Activated T-helper 1 cell treated with anti-CD3 and anti-CD28 coated beads, Interleukin-2, amount 50 U/mL, for 16 hours (primary cell): ENCODE data around the gene IDI2.
A peak's percentile ranks its signal among the peaks of the same experiment; 100 is the strongest.
"Not testable (repeated sequence)": the region's sequence is repeated elsewhere in the genome, so short reads cannot be mapped to it uniquely, and the experiment has no call there.

ENCODE experiments used
- DNase-seq, 2 donors: peaks; one replicate each; pipeline ENCODE4 v3.0.0-alpha.2; 2020; ENCODE audit warnings: low read depth in 1 of 2, low spot score in 1 of 2

The IDI2 gene

DNA sequence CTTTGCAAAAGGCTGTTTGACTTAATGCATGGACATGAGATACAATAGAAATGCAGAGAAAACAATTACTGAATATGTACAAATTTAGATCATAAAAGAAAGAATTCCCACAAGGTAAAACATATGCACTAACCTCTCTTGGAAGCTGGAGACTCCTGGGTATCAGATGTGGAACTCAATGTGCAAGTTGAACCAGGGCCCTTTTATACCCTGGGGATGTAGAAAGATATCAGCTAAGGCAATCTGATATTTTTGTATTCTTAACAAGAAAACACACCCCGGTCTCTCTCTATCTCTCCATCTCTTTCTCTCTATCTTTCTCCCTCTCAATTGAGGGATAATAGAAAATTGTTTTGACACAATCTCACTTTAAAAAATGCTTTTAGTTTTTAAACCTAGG is at the start of gene IDI2:
Gene IDI2 (minus strand): TSS at position 177 of the 400 bp plus-strand sequence. CDS start 1,136 bp downstream, outside the sequence.
- DNase-seq = no peak

DNA sequence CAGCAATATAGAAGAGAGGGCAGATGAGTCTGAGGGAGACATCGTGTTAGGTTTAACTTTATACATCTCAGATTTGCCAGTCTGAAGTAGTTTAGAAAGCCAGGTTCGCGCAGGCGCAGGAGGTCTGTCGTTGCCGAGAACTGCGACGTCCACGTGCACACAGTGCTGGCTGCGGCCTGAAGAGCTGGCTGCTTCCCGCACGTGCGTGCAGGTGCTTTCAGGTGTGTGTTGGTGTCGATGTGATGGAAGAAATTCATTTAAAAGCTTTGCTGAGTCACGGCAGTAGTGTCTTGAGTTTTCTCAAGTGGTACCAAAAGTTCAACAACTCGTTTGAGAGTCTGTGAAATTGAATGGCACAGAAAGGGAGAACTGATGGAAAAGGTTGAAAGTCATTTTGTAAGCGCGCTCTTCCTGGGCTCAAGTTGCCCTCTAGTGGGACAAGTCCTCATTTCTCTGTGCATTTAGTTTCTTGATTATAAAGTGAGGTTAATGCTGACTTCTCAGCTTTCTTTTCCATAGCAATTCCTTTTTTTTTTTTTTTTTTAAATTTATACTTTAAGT is 49.2 kb upstream of the IDI2 start:
- no peak for DNase-seq

DNA sequence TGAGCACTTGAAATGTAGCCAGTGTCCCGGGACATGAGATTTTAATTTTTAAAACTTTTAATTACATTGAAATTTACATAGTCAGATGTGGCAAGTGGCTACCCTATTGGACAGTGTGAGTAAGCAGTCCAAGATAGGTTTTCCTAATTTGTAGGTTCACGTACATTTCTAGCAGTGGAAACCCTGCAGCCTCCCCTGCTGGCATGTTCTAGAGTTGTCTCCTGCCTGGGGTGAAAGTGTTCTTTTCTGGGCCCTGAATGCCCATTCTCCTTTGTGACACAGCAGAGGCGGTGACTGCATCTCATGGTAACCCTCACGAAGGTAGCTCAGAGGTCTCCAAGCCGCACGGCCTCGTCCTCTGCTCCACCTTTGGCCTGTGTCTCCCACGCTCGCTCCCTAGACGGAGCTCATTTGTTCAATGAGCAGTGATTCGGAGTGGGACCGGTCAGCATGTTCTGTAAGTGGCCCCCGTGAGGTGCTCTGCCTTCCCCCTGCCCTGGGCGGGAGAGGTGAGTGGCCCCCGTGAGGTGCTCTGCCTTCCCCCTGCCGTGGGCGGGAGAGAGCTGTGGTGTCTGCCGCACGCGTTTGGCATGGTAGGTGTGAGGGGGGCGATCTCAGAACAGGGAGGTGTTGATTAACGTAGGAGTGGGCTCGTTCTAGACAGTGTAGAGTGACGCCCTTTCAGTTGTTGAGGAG is 48.5 kb upstream of the IDI2 start:
- DNase-seq = no peak

DNA sequence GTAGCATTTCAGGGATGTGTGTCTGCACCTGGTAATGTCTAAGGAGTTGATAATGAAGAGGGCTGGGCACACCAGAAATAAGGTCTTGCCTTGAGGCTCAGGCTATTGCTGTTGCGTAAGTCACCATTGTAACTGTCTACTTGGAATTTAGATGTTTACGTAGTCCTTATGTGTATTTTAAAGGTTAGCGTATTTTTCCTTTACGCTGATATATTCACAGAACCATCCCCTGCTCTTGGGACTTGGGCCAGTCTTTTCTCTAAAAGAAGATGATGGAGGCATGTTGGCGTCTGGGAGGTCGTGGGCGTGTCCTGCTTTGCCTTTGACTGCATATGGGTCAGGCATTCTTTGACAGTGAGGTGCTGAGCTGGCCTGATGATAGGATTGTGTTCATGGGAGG is 45.3 kb upstream of the IDI2 start:
- no peak for DNase-seq

DNA sequence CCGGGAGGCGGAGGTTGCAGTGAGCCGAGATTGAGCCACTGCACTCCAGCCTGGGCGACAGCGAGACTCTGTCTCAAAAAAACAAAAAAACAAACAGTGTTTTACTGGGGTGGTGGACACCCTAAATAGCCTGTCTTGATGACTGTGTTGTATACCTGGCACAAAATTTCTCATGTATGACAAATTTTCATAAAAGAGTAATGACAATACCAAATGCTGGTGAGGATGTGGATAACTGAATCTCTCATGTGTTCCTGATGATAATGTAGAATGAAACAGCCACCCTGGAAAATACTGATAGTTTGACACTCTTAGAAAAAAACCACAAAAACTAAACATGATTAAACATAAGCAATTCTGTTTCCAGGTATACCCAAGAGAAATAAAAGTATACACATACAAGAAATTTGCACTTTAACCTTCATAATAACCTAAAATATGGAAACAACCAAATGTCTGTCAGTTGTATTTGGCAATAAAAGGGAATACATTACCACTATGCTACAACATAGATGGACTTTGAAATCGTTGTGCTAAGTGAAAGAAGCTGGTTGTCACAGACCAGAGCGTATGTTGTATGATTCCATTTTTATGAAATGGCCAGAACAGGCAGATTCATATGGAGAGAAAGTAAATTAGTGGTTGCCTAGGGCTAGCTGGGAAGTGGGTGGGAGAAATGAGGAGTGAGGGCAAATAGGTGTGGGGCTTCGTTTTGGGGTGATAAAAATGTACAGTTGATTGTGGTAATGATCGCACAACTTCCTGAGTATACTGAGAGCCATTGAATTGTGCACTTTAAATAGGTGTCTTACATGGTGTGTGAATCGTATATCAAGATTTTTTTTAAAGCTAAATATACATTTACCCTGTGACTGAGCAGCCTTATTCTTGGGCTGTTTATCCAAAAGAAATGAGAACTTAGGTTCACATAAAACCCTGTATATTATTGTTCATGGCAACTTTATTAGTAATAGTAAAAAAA is 43.0 kb upstream of the IDI2 start:
- no peak for DNase-seq

DNA sequence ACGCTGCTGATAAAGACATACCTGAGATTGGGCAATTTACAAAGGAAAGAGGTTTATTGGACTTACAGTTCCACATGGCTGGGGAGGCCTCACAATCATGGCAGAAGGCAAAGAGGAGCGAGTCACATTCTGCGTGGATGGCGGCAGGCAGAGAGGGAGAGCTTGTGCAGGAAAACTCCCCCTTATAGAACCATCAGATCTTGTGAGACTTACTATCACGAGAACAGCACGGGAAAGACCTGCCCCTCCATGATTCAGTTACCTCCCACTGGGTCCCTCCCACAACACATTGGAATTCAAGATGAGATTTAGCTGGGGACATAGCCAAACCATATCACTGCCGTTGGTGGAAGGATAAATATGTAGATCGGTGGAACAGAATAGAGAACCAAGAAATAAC is 41.1 kb upstream of the IDI2 start:
- not testable (repeated sequence) for DNase-seq

DNA sequence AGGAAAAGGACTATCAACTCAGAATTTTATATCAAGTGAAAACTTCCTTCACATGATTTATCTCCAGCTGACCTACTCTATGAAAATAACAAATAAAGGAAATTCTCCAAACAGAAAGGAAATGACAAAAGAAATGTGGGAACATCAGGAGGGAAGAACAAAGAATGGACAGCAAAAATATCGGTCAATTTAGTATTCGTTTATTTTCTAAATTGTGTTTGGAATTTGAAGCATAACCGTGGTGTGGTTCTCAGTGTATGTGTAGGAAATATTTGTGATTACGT is 39.2 kb upstream of the IDI2 start:
- no peak for DNase-seq

DNA sequence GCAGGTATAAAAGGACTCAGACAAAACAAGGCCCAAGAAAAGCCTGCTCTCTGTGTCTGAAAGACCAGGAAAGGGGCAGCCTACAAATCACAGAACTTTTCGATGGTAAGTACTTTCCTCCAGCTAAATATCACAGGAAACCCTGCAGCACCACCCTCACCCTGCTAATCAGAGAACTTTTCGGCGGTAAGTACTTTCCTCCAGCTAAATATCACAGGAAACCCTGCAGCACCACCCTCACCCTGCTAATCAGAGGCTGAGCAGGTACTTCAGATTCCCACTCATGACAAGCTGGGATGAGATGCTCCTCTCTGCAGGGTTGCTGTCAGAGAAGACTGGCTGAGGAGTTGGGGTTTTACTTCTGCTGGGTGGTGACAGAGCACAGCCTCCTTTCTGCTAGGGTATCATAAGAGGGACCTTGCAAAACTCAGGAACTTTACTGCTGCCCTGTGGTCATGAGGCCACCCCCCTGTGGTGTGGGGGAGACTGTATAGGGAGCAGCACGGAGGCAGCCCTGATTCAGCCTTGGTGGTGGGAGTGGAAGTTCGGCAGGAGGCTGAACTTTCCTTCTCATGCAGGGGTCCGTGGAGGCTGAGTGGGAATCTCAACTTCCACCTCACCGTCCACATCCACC is 37.7 kb upstream of the IDI2 start:
- no peak for DNase-seq

DNA sequence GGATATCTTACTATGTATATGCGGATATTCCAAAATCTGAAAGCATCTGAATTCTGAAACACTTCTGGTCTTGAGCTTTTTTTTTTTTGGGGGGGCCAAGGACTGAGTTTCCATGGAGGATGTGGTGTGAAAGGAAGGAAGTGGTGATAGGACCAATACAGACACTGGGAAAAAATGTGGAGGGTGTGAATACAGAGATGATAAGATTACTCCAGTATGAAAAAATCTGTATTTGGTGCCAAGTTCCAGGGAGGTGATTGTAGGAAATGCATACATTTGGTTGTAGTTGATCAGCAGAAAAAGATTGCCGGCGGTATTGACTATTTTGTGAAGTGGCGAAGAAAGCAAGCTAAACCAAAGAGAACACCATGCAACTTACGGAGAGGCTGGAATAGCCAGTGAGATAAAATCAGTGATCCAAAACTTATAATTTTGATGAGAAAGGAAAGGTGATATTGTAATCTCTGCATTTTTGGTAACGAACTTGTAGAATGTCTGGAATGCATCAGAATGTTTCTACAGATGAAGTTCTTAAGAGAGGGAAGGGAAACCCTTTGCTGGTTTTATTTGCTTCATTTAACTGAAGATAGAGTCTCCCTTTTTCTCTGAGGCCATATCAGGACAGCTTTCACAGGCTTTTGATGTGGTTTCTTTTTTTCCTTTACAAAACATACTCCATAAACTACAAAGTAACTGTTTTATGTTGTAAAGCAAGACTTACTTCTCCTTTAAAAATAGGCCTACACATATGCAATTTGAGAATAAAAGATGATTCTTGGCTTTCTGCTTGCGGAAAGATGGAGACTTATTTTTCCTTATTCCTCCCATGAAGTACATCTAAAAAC is 36.5 kb upstream of the IDI2 start:
- no peak for DNase-seq

DNA sequence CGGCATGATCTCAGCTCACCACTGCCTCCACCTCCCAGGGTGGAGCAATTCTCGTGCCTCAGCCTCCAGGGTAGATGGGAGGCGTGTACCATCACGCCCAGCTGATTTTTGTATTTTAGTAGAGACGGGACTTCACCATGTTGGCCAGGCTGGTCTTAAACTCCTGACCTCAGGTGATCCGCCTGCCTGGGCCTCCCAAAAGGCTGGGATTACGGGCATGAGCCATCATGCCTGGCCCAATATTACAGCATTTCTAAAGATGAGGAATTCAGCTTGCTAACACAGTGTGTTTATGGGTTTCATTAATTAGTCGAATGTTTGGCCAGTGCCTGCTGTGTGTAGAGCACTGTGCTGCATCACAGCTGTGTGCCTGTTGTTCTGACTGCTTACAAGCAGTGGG is 34.2 kb upstream of the IDI2 start:
- DNase-seq = no peak

DNA sequence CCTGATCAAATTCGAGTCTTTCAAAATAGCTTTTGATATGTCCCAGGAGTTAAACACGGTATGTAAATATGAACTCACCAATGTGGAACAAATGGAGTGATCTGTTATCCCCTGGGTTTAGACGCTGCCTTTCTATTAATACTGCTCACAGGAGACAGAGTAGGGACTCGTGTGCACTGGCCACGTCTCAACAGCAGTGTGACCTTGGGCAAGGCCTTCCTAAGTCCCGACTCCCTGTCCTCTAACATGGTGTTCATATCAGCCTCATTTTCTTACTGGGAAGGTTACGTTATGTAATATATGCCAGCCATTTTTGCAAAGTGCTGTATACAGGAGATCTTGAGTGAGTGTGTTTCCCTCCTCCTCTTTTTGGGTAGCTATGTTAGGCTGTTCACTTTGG is 32.4 kb upstream of the IDI2 start:
- no peak for DNase-seq

DNA sequence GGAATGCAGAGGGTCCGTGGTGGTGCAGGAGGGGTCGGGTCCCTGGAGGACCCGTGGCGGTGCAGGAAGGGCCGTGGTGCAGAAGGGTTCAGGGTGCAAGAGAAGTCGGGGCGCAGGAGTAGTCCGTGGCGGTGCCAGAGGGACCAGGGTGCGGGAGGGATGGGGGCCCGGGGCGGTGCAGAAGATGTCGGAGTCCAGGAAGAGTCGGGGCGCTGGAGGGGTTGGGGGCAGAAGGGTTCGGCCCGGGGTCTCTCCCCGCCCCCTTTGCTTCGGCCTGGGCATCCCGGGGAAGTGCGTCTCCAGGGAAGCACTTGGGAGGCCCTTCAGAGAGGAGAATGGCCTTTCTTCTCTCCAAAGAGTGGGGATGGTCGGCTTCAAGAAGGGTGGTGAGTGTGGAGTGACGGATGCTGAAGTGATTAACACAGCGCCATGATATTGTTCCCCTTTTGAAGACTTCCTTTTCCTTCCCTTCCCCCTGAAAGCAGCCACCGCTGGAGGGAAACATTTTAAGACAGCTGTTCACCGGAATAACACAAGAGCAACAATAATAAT is 31.5 kb upstream of the IDI2 start:
- no peak for DNase-seq

DNA sequence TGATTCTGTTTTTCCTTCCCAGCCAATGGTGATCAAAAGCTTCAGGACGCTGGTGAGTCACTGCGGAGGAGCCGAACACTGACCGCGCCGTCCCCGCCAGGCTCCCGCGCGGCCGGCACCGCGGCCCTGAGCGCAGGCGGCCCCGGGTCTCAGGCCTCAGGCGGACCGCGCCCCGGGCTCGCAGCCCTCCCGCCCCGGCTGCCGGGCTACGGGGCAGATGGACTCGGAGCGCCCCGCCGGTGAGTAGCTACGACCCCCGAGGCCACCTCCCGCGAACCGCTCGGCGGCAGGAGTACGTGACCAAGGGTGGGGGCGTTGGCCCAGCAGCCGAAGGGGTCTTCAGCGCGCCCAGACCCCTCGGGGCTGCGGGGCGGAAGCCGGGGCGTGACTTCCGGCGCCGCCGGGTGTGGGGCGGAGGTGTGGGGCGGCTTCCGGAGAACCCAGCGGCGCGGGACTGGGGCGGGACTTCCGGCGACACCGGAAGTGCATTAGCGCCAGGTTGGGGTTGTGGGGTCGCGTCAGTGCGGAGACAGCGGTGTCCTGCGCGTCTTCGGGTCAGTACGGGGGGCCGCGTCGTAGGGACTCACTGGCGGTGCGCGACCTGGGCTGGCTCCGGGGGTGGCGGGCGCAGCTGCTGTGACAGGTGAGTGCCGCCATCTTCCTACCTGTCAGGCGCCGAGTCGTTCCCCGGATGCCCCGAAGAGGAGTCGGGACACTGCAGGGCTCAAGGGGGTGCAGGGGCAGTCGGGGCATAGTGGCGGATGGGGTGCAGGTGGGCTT is 30.9 kb upstream of the IDI2 start, which contains the start of gene WDR37:
Gene WDR37 (plus strand): TSS at position 60 of the 780 bp plus-strand sequence. CDS start 15,771 bp downstream, outside the sequence.
- DNase-seq = peak; percentile 77 to 86

DNA sequence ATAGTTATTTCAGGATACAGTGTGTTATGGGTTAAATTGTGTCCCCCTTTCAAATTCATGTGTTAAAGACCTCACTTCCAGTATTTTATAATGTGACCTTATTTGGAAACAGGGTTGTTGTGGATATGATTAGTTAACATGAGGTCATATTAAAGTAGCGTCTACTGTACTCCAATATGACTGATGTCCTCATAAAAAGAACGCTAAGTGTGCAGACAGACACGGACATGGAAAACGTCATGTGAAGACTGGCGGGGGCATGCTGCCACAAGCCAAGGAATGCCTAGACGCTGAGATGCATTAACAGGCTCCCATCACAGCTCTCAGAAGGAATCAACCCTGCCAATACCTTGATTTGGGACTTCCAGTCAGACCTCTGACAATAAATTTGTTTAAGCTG is 29.0 kb upstream of the IDI2 start:
- DNase-seq = no peak

DNA sequence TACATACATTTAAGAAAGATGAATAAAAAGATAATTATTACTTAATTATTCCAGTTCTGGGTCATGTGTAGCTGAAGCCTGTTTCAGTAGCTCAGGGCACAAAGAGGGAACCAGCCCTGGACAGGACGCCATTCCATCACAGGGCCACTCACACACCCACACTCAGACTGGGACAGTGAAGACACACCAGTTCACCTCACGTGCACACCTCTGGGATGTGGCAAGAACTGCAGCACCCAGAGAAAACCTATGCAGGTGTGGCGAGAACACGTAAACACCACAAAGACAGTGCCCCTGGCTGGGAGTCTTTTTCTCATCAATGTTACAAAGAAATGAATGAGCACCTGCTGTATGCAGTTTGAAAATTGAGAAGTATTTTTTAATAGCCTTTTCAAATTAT is 24.9 kb upstream of the IDI2 start:
- DNase-seq = no peak

DNA sequence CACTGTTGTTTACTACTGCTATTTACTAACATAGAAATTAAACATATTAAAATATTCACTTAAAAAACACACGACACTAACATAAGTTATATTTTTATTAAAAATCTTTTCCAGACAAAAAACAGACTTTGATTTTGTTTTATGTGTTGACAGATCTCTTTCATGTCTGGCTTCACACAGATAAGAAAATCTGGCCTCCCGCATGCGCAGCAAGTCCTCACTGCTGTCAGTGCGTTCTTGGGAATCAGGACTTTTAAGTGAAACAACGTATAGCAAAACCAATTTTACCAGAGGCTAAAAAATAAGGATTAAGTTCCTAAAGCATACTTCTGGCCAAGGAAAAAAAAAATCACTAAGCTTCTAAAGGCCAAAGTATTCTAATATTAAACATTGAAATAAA is 24.5 kb upstream of the IDI2 start:
- DNase-seq = no peak

DNA sequence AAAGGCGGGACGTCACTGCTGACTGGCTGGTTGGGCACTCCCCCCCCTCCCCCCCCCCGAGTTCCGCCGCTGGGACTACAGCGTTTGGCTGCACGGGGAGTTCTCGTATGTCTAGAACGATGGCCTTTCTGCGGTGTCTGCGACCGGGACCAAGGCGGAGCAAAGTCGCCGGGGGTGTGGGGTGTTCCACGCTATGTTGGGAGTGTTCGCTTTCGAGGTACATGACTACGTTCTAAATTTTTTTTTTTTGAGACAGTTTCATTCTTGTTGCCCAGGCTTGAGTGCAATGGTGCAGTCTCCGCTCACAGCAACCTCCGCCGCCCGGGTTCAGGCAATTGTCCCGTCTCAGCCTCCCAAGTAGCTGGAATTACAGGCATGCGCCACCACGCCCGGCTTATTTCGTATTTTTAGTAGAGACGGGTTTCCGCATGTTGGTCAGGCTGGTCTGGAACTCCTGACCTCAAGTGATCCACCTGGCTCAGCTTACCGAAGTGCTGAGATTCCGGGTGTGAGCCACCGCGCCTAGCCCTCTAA is 23.8 kb upstream of the IDI2 start:
- no peak for DNase-seq

DNA sequence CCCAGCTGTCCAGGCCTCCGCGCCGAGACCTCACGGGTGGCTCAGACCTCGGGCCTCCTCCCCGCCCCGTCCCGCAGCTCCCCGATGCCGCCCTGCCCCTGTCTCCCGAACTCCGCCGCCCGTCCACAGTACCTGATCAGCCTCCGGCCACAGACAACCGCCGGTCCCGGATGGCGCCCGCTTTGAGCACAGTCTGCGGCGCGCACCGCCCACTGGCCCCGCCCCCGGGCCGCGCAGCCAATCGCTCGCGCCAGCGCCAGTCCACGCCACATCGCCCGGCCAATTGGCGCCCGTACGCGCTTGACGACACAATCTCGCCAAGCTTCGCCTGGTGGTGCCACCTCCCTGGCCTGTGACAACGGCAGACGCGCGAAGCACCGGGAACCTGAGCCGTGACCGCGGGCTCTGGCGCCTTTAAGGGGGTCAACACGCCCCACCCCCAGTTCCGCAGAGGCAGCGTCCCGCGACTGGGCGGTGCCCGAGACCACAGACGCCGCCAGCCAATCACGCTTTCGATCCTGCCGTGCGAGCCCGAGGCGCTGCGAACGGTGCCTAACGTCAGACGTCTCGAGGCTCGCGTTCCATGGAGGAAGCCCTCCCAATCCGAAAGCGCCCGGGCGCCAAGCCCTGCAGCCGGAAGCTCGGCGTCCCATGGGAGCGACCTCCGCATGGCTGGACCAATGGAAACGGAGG is 23.2 kb upstream of the IDI2 start, which contains the start of gene IDI1:
Gene IDI1 (minus strand): TSS at position 388 of the 693 bp plus-strand sequence. CDS start 116 bp downstream, at position 272.
- DNase-seq = peak; percentile 88 to 95

DNA sequence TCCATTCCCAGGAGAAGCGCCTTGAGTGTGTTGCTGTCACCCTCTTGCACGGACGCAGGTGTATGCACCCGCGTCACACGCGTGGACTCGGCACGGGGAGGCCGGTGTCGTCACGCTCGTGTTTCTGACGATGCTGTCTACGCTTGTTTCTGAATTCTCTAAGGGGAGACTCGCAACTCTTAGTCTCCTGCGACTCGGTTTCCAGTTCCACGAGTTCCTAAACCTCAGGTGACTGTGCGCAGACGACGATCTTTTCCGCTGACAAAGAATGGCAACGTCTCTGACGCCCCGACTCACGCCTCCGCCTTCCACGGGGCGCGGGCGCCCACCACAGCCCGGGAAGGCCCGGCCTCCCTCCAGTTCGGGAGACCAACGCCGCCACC is 22.7 kb upstream of the IDI2 start:
- DNase-seq = no peak
